ENCODE results near the gene CREB1. TPM values are rescaled to one million over a fixed set of nuclear protein-coding genes. Genes with fewer than 3 reads are reported as not detected.

Gene CREB1
- total RNA-seq, 1 experiment from 2014 or later = 47.7 TPM

GRCh38 chr2:207503234-207503633, 26.5 kb upstream of the CREB1 start:
- DNase-seq (ENCODE audit: low read depth) = peak; percentile 73

GRCh38 chr2:207504513-207505170, 25.1 kb upstream of the CREB1 start:
- peak; percentile 81 for DNase-seq (ENCODE audit: low read depth)

DNA sequence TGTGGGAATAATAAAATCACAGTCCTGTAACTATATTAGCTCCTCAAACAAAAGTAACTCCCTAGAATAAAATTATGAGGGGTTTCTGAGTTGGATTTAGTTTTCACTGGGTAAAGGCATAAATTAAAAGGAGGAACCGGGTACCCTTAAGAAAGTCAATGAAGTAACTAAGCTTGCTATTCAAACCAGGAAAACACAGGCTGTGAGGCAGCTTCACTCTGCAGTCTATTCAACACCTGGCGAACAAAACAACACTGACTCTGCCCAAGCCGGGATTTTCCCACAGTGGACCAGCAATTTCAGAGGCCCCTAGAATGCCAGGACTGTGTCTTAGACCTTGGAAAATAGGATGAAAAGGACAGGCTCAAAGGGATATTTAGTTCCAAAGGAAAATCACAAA, 24.6 kb upstream of the CREB1 start:
- DNase-seq (ENCODE audit: low read depth) = peak; percentile 36

DNA sequence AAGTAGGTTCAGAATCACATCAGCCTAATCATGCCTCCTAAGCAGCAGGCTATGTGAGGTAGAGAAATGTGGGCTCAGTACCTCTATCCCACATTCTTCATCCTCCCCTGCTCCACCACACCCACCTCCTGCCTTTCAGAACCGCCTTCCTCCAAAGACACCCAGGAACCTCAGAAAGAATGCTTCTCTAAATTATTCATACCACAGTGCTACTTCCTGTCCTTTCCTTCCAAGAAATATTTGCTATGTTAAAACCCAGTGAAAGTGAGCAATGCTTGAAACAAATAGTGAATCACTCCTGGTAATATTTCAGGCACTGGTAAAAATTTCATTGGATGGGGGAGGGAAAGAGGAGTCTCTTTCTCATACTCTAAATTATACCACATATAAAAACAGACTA, 24.0 kb upstream of the CREB1 start:
- DNase-seq (ENCODE audit: low read depth) = peak; percentile 97

DNA sequence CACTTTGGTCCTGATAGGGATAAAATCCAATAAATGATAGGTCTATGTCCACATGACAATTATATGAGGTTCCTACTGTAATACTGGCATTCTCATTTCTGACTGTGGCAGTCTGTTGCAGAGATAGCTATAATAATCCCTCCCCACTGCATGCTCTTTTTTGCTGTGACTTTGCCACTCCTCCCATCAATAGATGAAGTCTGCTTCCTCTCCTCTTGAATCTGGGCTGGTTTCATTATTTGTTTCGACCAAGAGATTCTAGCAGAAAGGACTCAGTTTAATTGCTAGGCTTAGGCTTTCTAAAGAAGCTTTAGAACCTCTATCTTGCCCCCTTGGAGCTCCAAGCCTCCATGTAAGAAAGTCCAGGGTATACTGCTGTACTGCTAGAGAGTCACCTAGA, 23.3 kb upstream of the CREB1 start:
- DNase-seq (ENCODE audit: low read depth) = no peak

DNA sequence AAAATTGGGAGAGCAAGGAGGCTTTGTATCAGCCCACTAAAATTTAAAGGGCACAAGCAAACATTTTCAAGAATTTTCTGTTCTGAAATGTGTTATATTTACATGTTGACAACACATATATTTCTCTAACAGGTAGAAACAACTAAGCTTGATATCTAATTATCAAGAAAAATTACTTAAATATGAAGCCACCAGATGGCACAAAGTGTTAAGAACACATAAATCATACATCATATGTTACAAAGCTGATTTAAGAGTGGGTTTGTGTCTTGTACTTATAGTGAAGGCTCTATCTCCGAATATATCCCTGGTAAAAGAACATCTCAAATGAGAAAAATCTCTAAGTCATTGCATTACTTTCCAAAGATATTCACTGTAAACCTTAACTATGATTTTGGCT, 19.6 kb upstream of the CREB1 start:
- no peak for DNase-seq (ENCODE audit: low read depth)

DNA sequence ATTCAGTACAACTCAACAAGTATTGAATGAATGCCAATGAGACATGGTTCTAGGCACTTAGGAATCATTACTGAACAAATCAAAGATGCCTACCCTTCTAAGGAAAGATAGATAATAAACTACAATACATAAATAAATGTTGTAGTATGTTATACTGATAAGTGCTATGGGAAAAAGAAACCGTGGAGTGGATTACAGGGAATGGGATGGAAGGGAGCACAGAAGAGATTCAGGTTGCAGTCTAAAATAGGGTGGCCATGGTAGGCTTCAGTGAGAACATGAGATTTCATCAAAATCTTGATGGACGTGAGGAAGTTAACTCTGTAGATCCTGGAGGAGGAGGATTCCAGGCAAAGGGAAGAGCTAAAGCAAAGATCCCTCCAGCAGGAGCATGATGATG, 17.9 kb upstream of the CREB1 start:
- no peak for DNase-seq (ENCODE audit: low read depth)

DNA sequence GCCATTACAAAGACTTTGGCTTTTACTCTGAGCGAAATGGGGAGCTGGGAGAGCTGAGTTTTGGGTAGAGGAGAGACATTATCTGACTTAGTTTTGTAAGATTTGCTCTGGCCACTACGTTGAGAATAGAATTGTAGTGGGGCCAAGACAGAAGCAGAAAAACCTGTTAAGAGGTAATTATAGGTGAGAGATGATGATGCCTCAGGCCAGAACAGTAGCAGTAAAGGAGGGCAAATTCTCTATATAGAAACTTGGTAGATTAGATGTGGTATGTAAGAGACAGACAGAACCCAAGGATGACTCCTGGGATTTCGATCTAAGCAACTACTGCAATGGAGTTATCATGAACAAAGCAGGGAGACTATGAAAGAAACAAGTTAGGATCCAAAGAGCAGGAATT, 17.4 kb upstream of the CREB1 start:
- no peak for DNase-seq (ENCODE audit: low read depth)

- peak; percentile 97 for DNase-seq (ENCODE audit: low read depth)
Measured at GRCh38 chr2:207513551-207514257, 16.1 kb upstream of the CREB1 start.

DNA sequence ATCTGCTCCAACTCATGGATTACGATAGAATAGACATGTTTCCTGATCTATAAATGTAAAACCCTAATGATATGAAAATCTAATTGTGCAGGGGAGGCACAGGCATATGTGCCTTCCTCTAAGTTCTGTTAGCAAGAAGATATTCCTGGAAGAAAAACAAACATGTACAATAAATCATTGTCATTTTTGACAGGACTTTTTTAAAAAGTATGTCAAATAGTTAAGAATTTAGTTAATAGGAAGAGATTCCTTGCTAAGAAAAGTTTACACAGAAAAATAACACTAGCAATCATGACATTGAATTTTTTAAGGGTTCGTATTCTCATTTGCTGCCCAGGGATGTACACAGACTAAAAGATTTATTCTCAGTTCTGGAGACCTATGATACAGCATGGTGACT, 15.3 kb upstream of the CREB1 start:
- no peak for DNase-seq (ENCODE audit: low read depth)

- no peak for DNase-seq (ENCODE audit: low read depth)
Measured at GRCh38 chr2:207515671-207516070, 14.1 kb upstream of the CREB1 start.

DNA sequence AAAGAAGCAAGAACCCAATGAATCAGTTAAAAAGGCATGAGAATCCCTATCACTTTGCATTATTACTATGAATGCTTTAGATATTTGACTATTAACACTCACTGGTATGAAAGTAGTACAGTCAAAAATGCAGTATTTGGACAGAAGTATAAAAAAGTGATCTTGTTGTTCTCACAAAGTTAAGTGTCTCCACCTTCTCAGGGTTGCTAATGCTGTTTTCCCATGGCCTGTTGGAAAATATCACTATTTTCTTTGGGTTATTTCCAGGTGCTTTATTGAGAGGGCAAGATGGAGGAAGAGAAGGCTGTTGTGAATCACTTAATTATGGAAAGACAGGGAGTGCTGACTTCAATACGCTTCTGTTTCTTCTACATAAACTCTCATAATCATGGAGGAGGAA, 13.6 kb upstream of the CREB1 start:
- no peak for DNase-seq (ENCODE audit: low read depth)

DNA sequence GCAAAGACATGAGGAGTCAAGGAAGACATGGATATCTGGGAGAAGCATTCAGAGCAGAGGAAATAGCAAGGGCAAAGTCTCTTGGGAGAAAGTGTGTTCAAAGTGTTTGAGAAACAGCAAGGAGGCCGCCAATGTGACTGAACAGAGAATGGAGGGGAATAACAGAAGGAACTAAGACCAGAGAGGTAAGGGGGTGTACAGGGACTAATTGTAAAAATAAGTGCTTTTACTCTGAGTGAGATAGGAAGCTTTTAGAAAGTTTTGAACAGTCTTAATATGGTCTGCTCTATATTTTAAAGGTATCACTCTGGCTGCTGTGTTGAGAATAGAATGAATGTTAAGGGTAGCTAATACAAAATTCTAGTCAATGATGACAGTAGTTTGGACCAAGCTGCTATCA, 6.8 kb upstream of the CREB1 start:
- DNase-seq (ENCODE audit: low read depth) = no peak

DNA sequence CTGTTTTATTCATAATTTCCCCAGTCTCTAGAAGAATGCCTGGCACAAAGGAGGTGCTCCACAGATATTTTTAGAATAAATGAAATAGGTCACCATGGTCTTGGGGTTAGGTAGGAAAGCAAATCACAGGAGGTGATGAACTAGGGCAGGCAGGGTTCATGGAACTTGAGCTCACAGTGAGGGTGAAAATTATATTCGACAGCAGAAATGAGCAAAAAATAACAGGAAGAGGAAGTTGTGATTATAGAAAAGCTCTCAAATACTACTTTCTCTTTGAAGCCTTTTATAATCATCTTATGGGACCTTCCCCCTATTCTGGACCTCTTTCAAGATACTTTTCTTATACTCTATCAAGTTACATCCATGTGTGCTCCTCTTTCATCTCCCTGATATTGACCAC, 4.5 kb upstream of the CREB1 start:
- DNase-seq (ENCODE audit: low read depth) = no peak

GRCh38 chr2:207528980-207529329, 807 bp upstream of the CREB1 start:
- DNase-seq (ENCODE audit: low read depth) = peak; percentile 57

DNA sequence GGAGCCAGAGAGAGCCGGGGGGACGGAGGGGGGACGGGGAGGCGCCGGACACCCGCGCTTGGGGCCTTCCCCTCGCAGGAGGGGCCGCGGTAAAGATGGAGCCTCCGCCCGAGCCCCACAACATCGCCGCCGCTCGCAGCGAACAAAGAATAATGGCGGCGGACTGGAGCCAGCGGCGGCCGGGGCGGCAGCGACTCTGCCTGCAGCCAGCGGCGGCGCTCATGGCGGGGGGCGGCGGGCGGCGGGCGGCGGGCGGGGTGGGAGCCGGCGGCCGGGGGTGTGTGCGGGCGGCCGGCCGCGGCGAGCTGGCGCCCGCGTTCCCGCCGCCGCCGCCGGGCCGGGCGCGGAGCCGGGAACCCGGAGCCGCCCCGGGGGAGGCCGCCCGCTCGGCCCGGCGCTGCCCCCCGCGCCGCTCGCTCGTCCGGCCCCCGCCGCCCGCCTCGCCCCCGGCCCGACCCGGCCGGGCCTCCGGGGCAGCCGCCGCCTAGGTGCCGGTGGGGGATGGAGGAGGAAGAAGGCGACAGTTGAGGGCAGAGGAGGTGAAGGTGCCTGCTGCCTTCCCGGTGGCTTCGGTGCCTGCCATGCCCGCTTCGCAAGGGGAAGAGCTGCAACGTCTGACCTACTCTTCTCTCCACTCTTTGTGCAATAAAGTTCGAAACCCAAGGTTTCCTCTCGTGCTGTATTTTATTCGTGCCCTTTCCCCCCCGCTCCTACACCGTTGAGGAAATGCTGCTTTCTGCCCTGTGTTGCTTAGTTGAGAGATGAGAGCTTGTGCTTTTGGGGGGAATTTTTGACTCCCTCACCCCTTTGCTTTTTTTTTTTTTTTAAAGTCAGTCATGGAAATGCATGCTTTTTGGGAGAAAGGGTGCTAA, 634 bp downstream of the CREB1 start:
- DNase-seq (ENCODE audit: low read depth) = peak; percentile 52

GRCh38 chr2:207531032-207531952, 1.5 kb downstream of the CREB1 start:
- peak; percentile 20 for DNase-seq (ENCODE audit: low read depth)

GRCh38 chr2:207532676-207533075, 2.9 kb downstream of the CREB1 start:
- no peak for DNase-seq (ENCODE audit: low read depth)

- no peak for DNase-seq (ENCODE audit: low read depth)
Measured at GRCh38 chr2:207533461-207534008, 3.8 kb downstream of the CREB1 start.

GRCh38 chr2:207534417-207534816, 4.7 kb downstream of the CREB1 start:
- no peak for DNase-seq (ENCODE audit: low read depth)

GRCh38 chr2:207539470-207539869, 9.7 kb downstream of the CREB1 start:
- no peak for DNase-seq (ENCODE audit: low read depth)
